ENCODE results near the gene COX6B1. TPM values are rescaled to one million over a fixed set of nuclear protein-coding genes. Genes with fewer than 3 reads are reported as not detected.
A peak's percentile ranks its signal among the peaks of the same experiment; 100 is the strongest.
"Not testable (repeated sequence)": the region's sequence is repeated elsewhere in the genome, so short reads cannot be mapped to it uniquely, and the experiment has no call there.

COX6B1 gene
- total RNA-seq, 1 experiment from 2014 or later, result 2,103 TPM

GRCh38 chr19:35633727-35634440 lies 14.2 kb upstream of the COX6B1 start:
- no peak for DNase-seq (ENCODE audit: low spot score)

DNA sequence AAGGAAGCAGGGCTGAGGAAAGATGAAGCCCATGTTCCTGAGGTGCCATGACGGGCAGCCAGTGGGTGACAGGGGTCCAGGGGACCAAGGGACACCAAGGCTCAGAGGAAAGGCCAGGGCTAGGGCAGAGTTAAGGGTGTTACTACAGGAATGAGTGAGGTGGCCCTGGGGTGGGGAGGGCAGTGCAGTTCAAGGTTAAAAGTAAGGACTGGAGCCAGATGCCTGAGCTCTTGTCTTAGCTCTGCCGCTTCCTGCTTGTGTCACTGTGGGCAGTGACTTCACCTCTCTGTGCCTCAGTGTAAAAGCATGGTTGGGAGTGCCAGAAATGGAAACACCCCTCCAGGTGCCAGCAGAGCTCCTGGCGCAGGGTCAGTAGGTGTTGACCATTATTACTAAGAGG lies 11.5 kb upstream of the COX6B1 start:
- no peak for DNase-seq (ENCODE audit: low spot score)

DNA sequence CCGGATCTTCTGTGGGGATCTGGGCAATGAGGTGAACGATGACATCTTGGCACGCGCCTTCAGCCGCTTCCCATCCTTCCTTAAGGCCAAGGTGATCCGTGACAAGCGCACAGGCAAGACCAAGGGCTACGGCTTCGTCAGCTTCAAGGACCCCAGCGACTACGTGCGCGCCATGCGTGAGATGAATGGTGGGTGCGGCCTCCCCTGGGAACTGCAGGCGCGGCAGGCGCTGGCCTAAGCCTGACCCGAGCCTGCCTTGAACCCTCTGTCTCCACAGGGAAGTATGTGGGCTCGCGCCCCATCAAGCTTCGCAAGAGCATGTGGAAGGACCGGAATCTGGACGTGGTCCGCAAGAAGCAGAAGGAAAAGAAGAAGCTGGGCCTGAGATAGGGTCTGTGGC lies 11.0 kb upstream of the COX6B1 start:
- no peak for DNase-seq (ENCODE audit: low spot score)

DNA sequence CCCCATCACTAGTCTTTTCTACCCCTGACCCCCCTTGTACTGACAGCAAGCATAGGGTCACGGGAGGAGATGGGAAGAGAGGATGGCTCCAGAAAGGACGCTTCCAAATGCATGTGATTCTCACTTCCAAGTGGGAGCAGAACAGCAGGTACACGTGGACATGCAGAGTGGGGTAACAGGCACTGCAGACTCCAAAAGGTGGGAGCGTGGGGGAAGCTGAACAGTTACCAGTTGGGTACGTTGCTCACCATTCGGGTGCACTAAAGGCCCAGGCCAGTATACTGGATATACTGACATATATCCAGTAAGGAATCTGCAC lies 8.8 kb upstream of the COX6B1 start:
- DNase-seq (ENCODE audit: low spot score), result no peak

DNA sequence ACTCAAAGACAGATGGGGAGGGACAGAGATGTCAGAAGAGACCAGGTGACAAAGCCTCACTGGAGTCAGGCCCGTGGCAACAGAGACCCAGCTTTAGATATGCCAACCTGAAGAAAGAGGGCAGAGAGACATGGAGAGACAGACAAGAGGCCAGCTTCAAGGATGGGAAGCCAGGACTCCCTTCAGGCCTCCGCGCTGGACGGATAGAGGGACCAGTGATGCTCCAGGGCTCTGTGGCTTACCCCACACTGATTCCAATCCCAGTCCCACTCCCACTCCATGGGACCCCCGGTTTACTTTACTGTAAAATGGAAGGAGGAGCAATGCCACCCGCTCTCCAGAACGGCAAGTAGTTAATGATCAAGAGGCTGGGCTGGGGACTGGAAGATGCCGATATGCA lies 8.3 kb upstream of the COX6B1 start:
- no peak for DNase-seq (ENCODE audit: low spot score)

GRCh38 chr19:35641515-35642151 lies 6.5 kb upstream of the COX6B1 start, which contains the start of gene ETV2:
TSS of gene ETV2 (plus strand) at chr19:35641745. CDS start at chr19:35642461, 716 bp downstream.
- no peak for DNase-seq (ENCODE audit: low spot score)

DNA sequence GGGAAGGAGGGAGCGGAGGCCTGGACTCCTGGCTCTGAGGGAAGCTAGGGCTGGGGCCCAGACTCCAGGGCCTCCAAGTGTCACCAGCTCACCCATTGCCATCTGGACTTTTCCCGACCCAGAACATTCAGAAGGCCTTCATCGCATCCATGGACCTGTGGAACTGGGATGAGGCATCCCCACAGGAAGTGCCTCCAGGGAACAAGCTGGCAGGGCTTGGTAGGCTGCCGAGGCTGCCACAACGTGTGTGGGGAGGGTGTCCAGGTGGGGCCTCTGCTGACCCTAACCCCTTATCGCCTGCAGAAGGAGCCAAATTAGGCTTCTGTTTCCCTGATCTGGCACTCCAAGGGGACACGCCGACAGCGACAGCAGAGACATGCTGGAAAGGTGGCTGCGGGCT lies 5.8 kb upstream of the COX6B1 start:
- DNase-seq (ENCODE audit: low spot score), result no peak

DNA sequence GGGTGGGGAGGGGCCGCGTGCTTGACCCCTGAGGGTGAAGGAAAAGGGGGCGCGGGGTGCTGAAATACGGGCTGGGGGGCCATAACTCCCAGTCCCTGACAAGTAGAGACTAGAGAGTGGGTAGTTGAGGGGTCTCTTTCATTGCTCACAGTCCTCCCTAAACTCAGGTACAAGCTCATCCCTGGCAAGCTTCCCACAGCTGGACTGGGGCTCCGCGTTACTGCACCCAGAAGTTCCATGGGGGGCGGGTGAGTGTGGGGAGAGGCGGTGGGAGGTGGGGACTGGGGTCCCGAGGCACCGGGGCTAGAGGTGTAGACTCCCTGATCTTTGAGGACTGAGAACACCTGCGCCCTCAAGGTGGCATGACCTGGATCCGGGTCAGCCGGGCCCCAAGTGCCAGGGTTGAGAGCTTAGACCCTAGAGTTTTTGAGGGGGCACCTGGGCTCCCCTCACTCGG lies 5.3 kb upstream of the COX6B1 start:
- no peak for DNase-seq (ENCODE audit: low spot score)

DNA sequence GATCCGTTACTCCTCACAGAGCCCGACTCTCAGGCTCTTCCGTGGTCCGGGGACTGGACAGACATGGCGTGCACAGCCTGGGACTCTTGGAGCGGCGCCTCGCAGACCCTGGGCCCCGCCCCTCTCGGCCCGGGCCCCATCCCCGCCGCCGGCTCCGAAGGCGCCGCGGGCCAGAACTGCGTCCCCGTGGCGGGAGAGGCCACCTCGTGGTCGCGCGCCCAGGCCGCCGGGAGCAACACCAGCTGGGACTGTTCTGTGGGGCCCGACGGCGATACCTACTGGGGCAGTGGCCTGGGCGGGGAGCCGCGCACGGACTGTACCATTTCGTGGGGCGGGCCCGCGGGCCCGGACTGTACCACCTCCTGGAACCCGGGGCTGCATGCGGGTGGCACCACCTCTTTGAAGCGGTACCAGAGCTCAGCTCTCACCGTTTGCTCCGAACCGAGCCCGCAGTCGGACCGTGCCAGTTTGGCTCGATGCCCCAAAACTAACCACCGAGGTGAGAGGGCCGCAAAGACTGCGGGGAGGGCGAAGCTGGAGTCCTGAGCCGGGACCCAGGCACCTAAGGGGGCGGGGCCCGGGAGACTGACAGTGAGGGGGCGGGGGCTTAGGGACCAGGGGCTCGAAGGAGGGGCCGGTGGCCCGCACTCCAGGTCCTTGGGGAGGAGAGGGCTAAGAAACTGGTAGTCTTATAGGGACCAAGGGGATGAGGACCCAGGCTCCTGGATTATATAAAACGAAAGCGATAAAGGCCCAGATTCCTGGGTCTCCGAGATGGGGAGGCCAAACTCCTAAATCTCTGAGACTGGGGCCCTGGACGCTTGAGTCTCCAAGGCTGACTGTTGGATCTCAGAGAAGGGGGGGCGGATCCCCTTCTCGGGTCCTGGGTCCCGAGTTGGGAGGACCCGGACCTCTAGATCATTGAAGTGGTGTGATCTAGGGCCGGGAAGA lies 4.6 kb upstream of the COX6B1 start:
- DNase-seq (ENCODE audit: low spot score), result peak; percentile 88

GRCh38 chr19:35644206-35644986 lies 3.7 kb upstream of the COX6B1 start:
- DNase-seq (ENCODE audit: low spot score), result peak; percentile 37

DNA sequence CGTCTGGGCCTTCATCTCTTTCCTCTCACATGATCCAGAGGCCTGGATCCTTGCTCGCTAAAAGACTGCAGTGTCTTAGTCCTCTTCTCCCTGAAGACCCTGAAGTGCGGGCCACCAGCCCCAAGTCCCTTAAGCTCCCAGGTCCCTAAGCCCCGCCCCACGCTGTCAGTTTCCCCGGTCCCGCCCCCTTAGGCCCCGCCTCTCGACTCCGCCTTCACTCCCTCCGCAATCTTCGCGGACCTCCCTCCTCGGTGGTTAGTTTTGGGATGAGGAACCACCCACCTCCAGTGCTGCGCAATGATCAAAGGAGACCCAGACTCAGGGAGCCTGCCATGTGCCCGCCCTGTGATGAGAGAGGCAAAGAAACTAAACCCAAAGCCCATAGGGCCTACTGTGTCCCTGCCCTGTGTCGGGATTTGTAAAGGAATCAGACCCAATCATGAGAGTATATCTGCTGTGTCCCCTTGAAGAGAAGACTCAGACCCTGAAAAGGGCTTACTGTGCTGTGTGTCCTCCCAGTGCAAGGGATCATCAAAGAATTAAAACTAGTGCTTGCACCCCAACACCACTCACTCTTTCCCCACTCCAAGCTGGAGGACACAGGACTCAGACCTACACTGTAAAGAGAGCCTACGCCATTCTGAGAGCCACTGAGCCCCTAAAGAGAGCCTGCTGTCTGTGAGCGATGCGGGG lies 3.0 kb upstream of the COX6B1 start:
- no peak for DNase-seq (ENCODE audit: low spot score)

- DNase-seq (ENCODE audit: low spot score), result no peak
These were observed 2.2 kb upstream of the COX6B1 start for GRCh38 chr19:35645680-35646511.

DNA sequence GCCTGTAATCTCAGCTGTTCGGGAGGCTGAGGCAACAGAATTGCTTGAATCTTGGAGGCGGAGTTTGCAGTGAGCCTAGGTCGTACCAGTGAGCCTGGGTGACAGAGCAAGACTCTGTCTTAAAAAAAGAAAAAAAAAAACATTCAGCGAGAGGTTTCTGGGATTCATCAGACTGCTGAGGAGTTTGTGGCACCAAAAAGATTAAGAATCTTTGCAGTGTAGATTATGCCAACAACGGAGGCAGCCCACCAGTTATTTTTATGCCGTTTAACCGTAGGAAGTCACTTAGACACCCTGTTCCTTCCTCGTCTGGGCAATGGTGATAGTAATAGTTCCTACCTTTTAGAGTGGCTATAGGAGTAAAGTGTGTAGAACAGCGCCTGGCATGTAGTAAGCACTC lies 2.5 kb downstream of the COX6B1 start:
- DNase-seq (ENCODE audit: low spot score), result no peak

- not testable (repeated sequence) for DNase-seq (ENCODE audit: low spot score)
These were observed 6.7 kb downstream of the COX6B1 start for GRCh38 chr19:35654828-35655227.

- DNase-seq (ENCODE audit: low spot score), result no peak
These were observed 7.5 kb downstream of the COX6B1 start for GRCh38 chr19:35655600-35655999.

- no peak for DNase-seq (ENCODE audit: low spot score)
These were observed 8.6 kb downstream of the COX6B1 start for GRCh38 chr19:35656700-35657099.

DNA sequence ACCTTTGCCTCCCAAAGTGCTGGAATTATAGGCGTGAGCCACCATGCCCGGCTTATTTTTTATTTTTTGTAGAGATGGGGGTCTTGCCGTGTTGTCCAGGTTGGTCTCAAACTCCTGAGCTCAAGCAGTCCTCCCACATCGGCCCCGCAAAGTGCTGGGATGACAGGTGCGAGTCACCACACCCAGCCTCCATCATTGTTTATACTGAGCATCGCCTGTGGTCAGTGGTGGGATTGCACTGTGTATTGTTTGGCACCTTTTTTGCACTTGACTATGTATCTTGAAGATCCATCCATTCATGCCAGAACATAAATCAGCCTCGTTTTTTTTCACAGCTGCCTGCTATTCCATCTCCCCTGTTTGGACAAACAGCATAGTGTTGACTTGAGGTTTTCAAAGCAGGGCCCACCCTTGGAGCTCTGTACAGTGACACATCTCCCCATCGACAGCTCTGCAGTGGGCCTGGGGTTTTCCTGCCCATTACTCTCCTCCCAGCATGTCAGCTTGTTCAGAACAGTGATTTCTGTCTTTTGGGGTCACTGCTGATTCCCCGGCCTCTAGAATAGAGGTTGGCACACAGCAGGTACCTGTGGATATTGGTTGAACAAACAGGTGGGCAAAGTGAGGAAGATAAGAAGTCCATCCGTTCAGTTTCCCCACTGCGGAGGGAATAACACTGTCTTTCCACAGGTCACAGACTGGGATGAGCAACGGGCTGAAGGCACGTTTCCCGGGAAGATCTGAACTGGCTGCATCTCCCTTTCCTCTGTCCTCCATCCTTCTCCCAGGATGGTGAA lies 10.0 kb downstream of the COX6B1 start:
- DNase-seq (ENCODE audit: low spot score), result no peak

- no peak for DNase-seq (ENCODE audit: low spot score)
These were observed 13.8 kb downstream of the COX6B1 start for GRCh38 chr19:35661995-35662340.

- DNase-seq (ENCODE audit: low spot score), result no peak
These were observed 15.9 kb downstream of the COX6B1 start for GRCh38 chr19:35663981-35664380.
